ENCODE data around the gene OR2A25. TPM values are rescaled to one million over a fixed set of nuclear protein-coding genes. Genes with fewer than 3 reads are reported as not detected.

Gene OR2A25
- total RNA-seq, 1 experiment from 2014 or later: 0.13 TPM

DNA sequence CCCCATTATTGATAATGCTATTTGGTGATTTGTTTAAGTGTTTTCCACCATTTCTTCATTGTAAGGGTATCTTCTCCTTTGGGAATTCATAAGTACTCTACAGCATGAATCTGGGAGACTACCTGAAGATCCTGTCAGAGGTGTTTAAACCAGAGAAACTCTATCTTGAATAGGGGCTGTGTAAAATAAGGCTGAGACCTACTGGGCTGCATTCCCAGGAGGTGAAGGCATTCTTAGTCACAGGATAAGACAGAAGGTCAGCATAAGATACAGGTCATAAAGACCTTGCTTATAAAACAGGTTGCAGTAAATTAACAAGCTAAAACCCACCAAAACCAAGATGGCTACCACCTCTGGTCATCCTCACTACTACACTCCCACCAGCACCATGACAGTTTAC, 34.2 kb upstream of the OR2A25 start:
- H3K27me3 Mint-ChIP-seq (ENCODE audit: low read depth): no peaks in the 10 kb centered on the region
- Histone ChIP-seq H3K9ac (ENCODE audit: extremely low read depth, insufficient read length, low read length) (no peak overlapping the region), H2BK12ac (ENCODE audit: insufficient read length, low read depth, low read length) (no peak overlapping the region), H2BK15ac (ENCODE audit: low read depth, low read length) (no peak overlapping the region), H4K20me1 (ENCODE audit: control insufficient read depth, insufficient read depth, insufficient read length) (no peaks in the 10 kb centered on the region), H4K91ac (ENCODE audit: insufficient read length, low read depth, low read length) (no peak overlapping the region), H3K23ac (ENCODE audit: insufficient read length, low read depth, low read length) (no peak overlapping the region), H3K56ac (ENCODE audit: insufficient read length, low read depth, low read length) (no peak overlapping the region), H3K79me2 (ENCODE audit: insufficient read depth, low read length) (no peaks in the 10 kb centered on the region), H3K18ac (ENCODE audit: insufficient read length, low read depth, low read length) (no peak overlapping the region), H2BK5ac (ENCODE audit: insufficient read length, low read length) (no peak overlapping the region), H2AFZ (ENCODE audit: low read length) (no peak overlapping the region), H2BK120ac (ENCODE audit: low read depth, low read length, poor library complexity, severe bottlenecking) (no peak overlapping the region), H3K4me1 (ENCODE audit: insufficient read depth, low read length) (no peaks in the 10 kb centered on the region), H3K27ac (ENCODE audit: insufficient read length, low read depth, low read length) (no peak overlapping the region), H4K5ac (ENCODE audit: insufficient read length, low read depth, low read length) (no peak overlapping the region), H3K27me3 (ENCODE audit: insufficient read depth, low read length) (no peaks in the 10 kb centered on the region), H4K8ac (replicated peaks; ENCODE audit: insufficient read length, low read depth, low read length) (no peak overlapping the region), H2AK5ac (ENCODE audit: insufficient read length, low read length) (no peak overlapping the region), H3K79me1 (ENCODE audit: insufficient read depth, low read depth, low read length, poor library complexity, severe bottlenecking) (no peaks in the 10 kb centered on the region), H3K14ac (ENCODE audit: insufficient read depth, low read length) (no peak overlapping the region), H3K4ac (ENCODE audit: low read depth, low read length) (no peak overlapping the region), H3K9me3 (ENCODE audit: control insufficient read depth, low read depth, low read length) (no peaks in the 10 kb centered on the region), H2BK20ac (ENCODE audit: low read depth, low read length, poor library complexity, severe bottlenecking) (no peak overlapping the region), H3T11ph (ENCODE audit: low read length) (no peak overlapping the region), H3K23me2 (ENCODE audit: insufficient read length, low read depth, low read length, poor library complexity, severe bottlenecking) (no peaks in the 10 kb centered on the region), H3K4me2 (ENCODE audit: insufficient read depth, insufficient read length, low read length) (no peak overlapping the region)
- H3K36me3 Mint-ChIP-seq (ENCODE audit: insufficient read depth in 1 of 3, low read depth in 3 of 3): no peaks in the 10 kb centered on the region
- no peak overlapping the region for H3K27ac Mint-ChIP-seq
- no peak overlapping the region for H3K4me3 Mint-ChIP-seq
- DNase-seq: no peak
- H3K9me3 Mint-ChIP-seq: no peaks in the 10 kb centered on the region
- TF ChIP-seq, protein P1, sequence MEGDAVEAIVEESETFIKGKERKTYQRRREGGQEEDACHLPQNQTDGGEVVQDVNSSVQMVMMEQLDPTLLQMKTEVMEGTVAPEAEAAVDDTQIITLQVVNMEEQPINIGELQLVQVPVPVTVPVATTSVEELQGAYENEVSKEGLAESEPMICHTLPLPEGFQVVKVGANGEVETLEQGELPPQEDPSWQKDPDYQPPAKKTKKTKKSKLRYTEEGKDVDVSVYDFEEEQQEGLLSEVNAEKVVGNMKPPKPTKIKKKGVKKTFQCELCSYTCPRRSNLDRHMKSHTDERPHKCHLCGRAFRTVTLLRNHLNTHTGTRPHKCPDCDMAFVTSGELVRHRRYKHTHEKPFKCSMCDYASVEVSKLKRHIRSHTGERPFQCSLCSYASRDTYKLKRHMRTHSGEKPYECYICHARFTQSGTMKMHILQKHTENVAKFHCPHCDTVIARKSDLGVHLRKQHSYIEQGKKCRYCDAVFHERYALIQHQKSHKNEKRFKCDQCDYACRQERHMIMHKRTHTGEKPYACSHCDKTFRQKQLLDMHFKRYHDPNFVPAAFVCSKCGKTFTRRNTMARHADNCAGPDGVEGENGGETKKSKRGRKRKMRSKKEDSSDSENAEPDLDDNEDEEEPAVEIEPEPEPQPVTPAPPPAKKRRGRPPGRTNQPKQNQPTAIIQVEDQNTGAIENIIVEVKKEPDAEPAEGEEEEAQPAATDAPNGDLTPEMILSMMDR (conservative IDR thresholded peaks at IDR 0.05): no peak
- H3K4me1 Mint-ChIP-seq: no peaks in the 10 kb centered on the region; a peak in 1 of 4 replicates
